VCaP (cell line): ENCODE measurements around the gene WDR45B.
A peak's percentile ranks its signal among the peaks of the same experiment; 100 is the strongest.

Experiments
- H3K27ac ChIP-seq: fragments of 450-650 bp; 2 replicates; pipeline ENCODE4 v1.5.1; 2017
- TF ChIP-seq, protein P1 (sequence below): fragments of 450-650 bp; conservative IDR thresholded peaks from 2 replicates; pipeline ENCODE4 v1.5.1; 2017; ENCODE audit warnings: mild to moderate bottlenecking, moderate library complexity

WDR45B gene

GRCh38 chr17:82596837-82597672, 51.2 kb downstream of the WDR45B start:
- TF ChIP-seq, protein P1, sequence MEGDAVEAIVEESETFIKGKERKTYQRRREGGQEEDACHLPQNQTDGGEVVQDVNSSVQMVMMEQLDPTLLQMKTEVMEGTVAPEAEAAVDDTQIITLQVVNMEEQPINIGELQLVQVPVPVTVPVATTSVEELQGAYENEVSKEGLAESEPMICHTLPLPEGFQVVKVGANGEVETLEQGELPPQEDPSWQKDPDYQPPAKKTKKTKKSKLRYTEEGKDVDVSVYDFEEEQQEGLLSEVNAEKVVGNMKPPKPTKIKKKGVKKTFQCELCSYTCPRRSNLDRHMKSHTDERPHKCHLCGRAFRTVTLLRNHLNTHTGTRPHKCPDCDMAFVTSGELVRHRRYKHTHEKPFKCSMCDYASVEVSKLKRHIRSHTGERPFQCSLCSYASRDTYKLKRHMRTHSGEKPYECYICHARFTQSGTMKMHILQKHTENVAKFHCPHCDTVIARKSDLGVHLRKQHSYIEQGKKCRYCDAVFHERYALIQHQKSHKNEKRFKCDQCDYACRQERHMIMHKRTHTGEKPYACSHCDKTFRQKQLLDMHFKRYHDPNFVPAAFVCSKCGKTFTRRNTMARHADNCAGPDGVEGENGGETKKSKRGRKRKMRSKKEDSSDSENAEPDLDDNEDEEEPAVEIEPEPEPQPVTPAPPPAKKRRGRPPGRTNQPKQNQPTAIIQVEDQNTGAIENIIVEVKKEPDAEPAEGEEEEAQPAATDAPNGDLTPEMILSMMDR: no peak
- peak overlapping the region; percentile 18; the same call in 1 of the 2 replicates for H3K27ac ChIP-seq

DNA sequence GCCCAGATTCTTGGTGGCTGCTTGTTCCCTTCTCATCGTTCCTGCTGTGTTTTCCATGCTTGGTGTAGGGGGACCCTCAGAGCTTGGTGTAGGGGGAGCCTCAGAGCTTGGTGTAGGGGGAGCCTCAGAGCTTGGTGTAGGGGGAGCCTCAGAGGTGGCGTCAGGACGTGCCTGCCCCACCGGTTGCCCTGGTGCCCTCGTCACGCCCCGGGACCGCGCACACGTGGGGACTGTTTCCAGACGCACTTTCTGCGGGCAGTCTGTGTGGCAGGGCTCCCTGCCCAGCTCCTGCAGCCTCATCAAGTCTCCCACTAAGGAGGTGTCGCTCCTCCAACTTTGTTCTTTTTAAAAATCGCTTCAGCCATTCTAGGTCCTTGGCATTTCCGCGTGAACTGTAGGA, 51.9 kb downstream of the WDR45B start:
- TF ChIP-seq, protein P1: no peak

GRCh38 chr17:82595893-82596292, 52.4 kb downstream of the WDR45B start:
- peak overlapping the region; percentile 96 for H3K27ac ChIP-seq
- TF ChIP-seq, protein P1: no peak

More for the DNA sequence above, 51.9 kb downstream of the WDR45B start:
- peak overlapping the region; percentile 96; the same call in 1 of the 2 replicates for H3K27ac ChIP-seq

DNA sequence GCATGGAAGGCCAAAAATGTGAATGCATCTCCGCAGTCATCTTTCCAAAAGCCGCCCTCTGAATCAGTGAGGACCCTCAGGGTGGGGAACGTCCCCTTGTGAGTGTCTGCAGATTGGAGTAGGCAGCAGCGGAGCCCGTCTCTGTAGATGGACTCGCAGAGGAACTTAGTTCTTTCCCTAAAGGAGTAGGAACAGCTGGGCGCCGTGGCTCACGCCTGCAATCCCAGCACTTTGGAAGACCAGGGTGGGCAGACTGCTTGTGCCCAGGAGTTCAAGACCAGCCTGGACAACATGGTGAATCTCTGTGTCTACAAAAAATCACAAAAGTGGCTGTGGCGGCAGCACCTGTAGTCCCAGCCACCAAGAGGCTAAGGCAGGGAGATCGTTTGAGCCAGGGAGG, 53.7 kb downstream of the WDR45B start:
- TF ChIP-seq, protein P1: no peak
- H3K27ac ChIP-seq: peak overlapping the region; percentile 96

- TF ChIP-seq, protein P1: no peak
- H3K27ac ChIP-seq: peak overlapping the region; percentile 96
Observed at GRCh38 chr17:82593590-82594087, 54.6 kb downstream of the WDR45B start.

DNA sequence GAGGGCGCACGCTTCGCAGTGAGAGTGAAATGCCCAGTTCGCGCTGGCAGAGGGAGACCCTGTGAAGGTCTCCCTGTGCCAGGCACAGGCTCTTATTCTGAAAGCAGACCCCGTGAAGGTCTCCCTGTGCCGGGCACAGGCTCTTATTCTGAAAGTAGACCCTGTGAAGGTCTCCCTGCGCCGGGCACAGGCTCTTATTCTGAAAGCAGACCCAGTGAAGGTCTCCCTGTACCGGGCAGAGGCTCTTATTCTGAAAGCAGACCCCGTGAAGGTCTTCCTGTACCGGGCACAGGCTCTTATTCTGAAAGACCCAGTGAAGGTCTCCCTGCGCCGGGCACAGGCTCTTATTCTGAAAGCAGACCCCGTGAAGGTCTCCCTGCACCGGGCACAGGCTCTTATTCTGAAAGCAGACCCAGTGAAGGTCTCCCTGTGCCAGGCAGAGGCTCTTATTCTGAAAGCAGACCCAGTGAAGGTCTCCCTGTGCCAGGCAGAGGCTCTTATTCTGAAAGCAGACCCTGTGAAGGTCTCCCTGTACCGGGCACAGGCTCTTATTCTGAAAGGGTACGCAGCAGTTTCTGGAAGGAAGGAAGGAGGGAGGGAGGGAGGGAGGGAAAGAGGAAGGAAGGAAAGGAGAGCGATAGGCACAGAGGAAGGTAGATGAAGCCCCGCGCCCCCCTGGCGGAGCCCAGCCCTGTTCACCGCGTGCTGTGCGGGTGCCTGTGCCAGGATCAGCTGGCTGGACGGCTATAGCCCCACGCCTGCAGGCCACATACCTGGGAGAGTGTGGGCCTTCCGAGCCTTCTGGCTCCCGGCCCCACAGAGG, 55.3 kb downstream of the WDR45B start:
- TF ChIP-seq, protein P1: no peak
- peak overlapping the region; percentile 96 for H3K27ac ChIP-seq

DNA sequence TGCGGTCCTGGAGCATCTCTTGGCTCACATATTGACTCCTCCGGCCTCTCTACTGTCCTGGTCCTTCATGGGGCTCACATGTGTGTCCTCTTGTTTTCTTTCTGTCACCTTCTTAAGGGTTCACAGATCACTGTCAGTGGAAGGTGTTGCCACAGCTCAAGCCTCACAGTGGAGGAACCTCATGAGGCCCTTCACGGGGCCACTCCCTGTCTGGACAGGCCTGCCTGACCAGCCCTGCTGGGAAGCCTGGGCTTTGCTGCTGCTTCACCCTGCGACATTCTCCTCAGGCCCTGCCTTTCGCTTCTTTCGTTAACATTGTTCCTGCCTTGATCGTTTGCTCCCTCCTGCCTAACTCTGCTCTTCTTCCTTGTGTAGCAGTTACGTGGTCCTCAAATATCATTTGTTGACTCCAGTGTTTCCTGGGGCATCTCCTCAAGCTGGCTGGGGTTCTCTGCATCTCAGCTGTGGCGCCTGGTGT, 55.9 kb downstream of the WDR45B start:
- H3K27ac ChIP-seq: peak overlapping the region; percentile 96
- TF ChIP-seq, protein P1: no peak
